ENCODE measurements around the gene APOO. TPM values are rescaled to one million over a fixed set of nuclear protein-coding genes. Genes with fewer than 3 reads are reported as not detected.

Gene APOO
- polyA plus RNA-seq, 1 donor (not counting 4 experiments of a cell fraction or from before 2014, with no cell fraction given): 22.7 TPM

- H3K4me2 ChIP-seq (ENCODE audit: control insufficient read depth, extremely low read depth, insufficient read depth, low read depth, low read length): no peak overlapping the region
- no peak overlapping the region for H2AFZ ChIP-seq (ENCODE audit: control insufficient read depth, low read length)
- dilution Hi-C loops (cut with MboI; ENCODE audit: extremely low pct_ligation_motif_present, low sequenced_read_pairs): no loop called here
Measured at GRCh38 chrX:23825675-23826074, 82.1 kb downstream of the APOO start.

GRCh38 chrX:23822841-23823240, 84.9 kb downstream of the APOO start:
- Histone ChIP-seq H3K4me3 (ENCODE audit: control insufficient read depth in 2 of 3, extremely low read depth in 1 of 3, insufficient read depth in 2 of 3, low read depth in 1 of 3, low read length in 3 of 3) (no peak overlapping the region), H2AFZ (ENCODE audit: control insufficient read depth, low read length) (no peak overlapping the region), H3K9me3 (ENCODE audit: control insufficient read depth, low read depth, low read length) (no peaks in the 10 kb centered on the region), H3K27ac (ENCODE audit: control insufficient read depth, insufficient read depth, low read length) (no peak overlapping the region), H3K9me1 (ENCODE audit: control insufficient read depth, extremely low read depth, insufficient read depth, low read length) (no peaks in the 10 kb centered on the region), H4K20me1 (ENCODE audit: control insufficient read depth, extremely low read depth, insufficient read depth, low read length) (no peaks in the 10 kb centered on the region), H3K79me2 (ENCODE audit: control insufficient read depth, insufficient read depth, low read length) (no peaks in the 10 kb centered on the region), H3K9ac (ENCODE audit: control insufficient read depth, extremely low read depth, insufficient read depth, low read length) (no peak overlapping the region), H3K4me2 (ENCODE audit: control insufficient read depth, extremely low read depth, insufficient read depth, low read depth, low read length) (no peak overlapping the region), H3K27me3 (ENCODE audit: control insufficient read depth, extremely low read depth, insufficient read depth, low read length) (no peaks in the 10 kb centered on the region), H3K36me3 (ENCODE audit: control insufficient read depth in 2 of 2, extremely low read depth in 1 of 2, insufficient read depth in 2 of 2, low read length in 2 of 2) (no peaks in the 10 kb centered on the region), H3K4me1 (ENCODE audit: control insufficient read depth, extremely low read depth, insufficient read depth, low read length) (peaks cover 3% of the 10 kb centered on the region)
- no peak for DNase-seq (ENCODE audit: low read depth, low spot score)
- FAIRE-seq: no peak
- dilution Hi-C loops (cut with MboI; ENCODE audit: extremely low pct_ligation_motif_present, low sequenced_read_pairs): no loop called here
- no peak for TF ChIP-seq EZH2 (IDR thresholded peaks at IDR 0.05; ENCODE audit: low read length)
- no peak for TF ChIP-seq CTCF (optimal IDR thresholded peaks at IDR 0.05 in 1 of 3, IDR thresholded peaks at IDR 0.05 in 1 of 3, conservative IDR thresholded peaks at IDR 0.05 in 1 of 3; ENCODE audit: extremely low read depth in 1 of 3, insufficient read depth in 2 of 3, low read length in 3 of 3)

More at GRCh38 chrX:23825675-23826074, 82.1 kb downstream of the APOO start:
- Histone ChIP-seq H3K27ac (ENCODE audit: control insufficient read depth, insufficient read depth, low read length) (no peak overlapping the region), H3K27me3 (ENCODE audit: control insufficient read depth, extremely low read depth, insufficient read depth, low read length) (no peaks in the 10 kb centered on the region), H3K4me3 (ENCODE audit: control insufficient read depth in 2 of 3, extremely low read depth in 1 of 3, insufficient read depth in 2 of 3, low read depth in 1 of 3, low read length in 3 of 3) (no peak overlapping the region), H3K4me1 (ENCODE audit: control insufficient read depth, extremely low read depth, insufficient read depth, low read length) (no peaks in the 10 kb centered on the region), H3K9ac (ENCODE audit: control insufficient read depth, extremely low read depth, insufficient read depth, low read length) (no peak overlapping the region), H3K9me3 (ENCODE audit: control insufficient read depth, low read depth, low read length) (no peaks in the 10 kb centered on the region), H3K79me2 (ENCODE audit: control insufficient read depth, insufficient read depth, low read length) (no peaks in the 10 kb centered on the region), H3K36me3 (ENCODE audit: control insufficient read depth in 2 of 2, extremely low read depth in 1 of 2, insufficient read depth in 2 of 2, low read length in 2 of 2) (no peaks in the 10 kb centered on the region), H3K9me1 (ENCODE audit: control insufficient read depth, extremely low read depth, insufficient read depth, low read length) (no peaks in the 10 kb centered on the region), H4K20me1 (ENCODE audit: control insufficient read depth, extremely low read depth, insufficient read depth, low read length) (no peaks in the 10 kb centered on the region)
- DNase-seq (ENCODE audit: low read depth, low spot score) (no peak), FAIRE-seq (no peak)
- TF ChIP-seq CTCF (optimal IDR thresholded peaks at IDR 0.05 in 1 of 3, IDR thresholded peaks at IDR 0.05 in 1 of 3, conservative IDR thresholded peaks at IDR 0.05 in 1 of 3; ENCODE audit: extremely low read depth in 1 of 3, insufficient read depth in 2 of 3, low read length in 3 of 3): no peak
- no peak for TF ChIP-seq EZH2 (IDR thresholded peaks at IDR 0.05; ENCODE audit: low read length)
